MM.1S (cell line): ENCODE results near the gene MAGI2.

Experiments used
- DNase-seq: peaks from one replicate; pipeline ENCODE4 v3.0.0-alpha.2; 2015
- H2AFZ ChIP-seq: fragments of 300-600 bp; sonication (generic); 2 replicates; pipeline ENCODE4 v1.6.0; 2016; ENCODE audit warnings: antibody characterized with exemption, low read length
- H3F3A ChIP-seq: fragments of 300-600 bp; sonication (generic); 2 replicates; pipeline ENCODE4 v1.6.1; 2016; ENCODE audit warnings: mild to moderate bottlenecking, antibody characterized with exemption, low read length, moderate library complexity, mixed read lengths; ENCODE audit not compliant: insufficient read depth
- H3K27ac ChIP-seq: fragments of 300-600 bp; sonication (generic); 2 replicates; pipeline ENCODE4 v1.5.1; 2016; ENCODE audit warnings: mild to moderate bottlenecking, low read length
- H3K27me3 ChIP-seq: fragments of 300-600 bp; sonication (generic); replicated peaks from 2 replicates; pipeline ENCODE4 v1.6.0; 2016; ENCODE audit warnings: low read length; ENCODE audit not compliant: insufficient read depth
- H3K36me3 ChIP-seq: fragments of 300-600 bp; sonication (generic); replicated peaks from 2 replicates; pipeline ENCODE4 v1.6.1; 2016; ENCODE audit warnings: mild to moderate bottlenecking, low read length, mixed read lengths; ENCODE audit not compliant: insufficient read depth
- H3K4me1 ChIP-seq: fragments of 300-600 bp; sonication (generic); 2 replicates; pipeline ENCODE4 v1.6.1; 2016; ENCODE audit warnings: low read length, mixed read lengths
- H3K4me2 ChIP-seq: fragments of 300-600 bp; sonication (generic); 2 replicates; pipeline ENCODE4 v1.6.0; 2016; ENCODE audit warnings: low read depth, low read length
- H3K4me3 ChIP-seq: fragments of 300-600 bp; sonication (generic); 2 replicates; pipeline ENCODE4 v1.5.1; 2016; ENCODE audit warnings: low read length, mixed read lengths
- H3K79me2 ChIP-seq: fragments of 300-600 bp; sonication (generic); 2 replicates; pipeline ENCODE4 v1.6.1; 2016; ENCODE audit warnings: mixed run types, low read length, mixed read lengths
- H3K9ac ChIP-seq: fragments of 300-600 bp; sonication (generic); 2 replicates; pipeline ENCODE4 v1.6.1; 2016; ENCODE audit warnings: low read length, mixed read lengths
- H3K9me2 ChIP-seq: fragments of 300-600 bp; sonication (generic); replicated peaks from 2 replicates; pipeline ENCODE4 v1.6.1; 2016; ENCODE audit warnings: mild to moderate bottlenecking, low read length, mixed read lengths; ENCODE audit not compliant: insufficient read depth
- H3K9me3 ChIP-seq: fragments of 300-600 bp; sonication (generic); replicated peaks from 2 replicates; pipeline ENCODE4 v1.6.1; 2016; ENCODE audit warnings: mild to moderate bottlenecking, low read length, mixed read lengths; ENCODE audit not compliant: insufficient read depth
- H4K20me1 ChIP-seq: fragments of 300-600 bp; sonication (generic); 2 replicates; pipeline ENCODE4 v1.6.1; 2016; ENCODE audit warnings: mild to moderate bottlenecking, low read length, moderate library complexity, mixed read lengths; ENCODE audit not compliant: insufficient read depth
- CTCF ChIP-seq: fragments of 300-600 bp; sonication (generic); IDR thresholded peaks from 2 replicates; pipeline ENCODE4 v1.5.1; 2016; ENCODE audit warnings: antibody characterized with exemption, low read length, mixed read lengths
- EZH2 ChIP-seq: fragments of 300-600 bp; sonication (generic); optimal IDR thresholded peaks from 2 replicates; pipeline ENCODE3; 2017; ENCODE audit warnings: low read depth, mild to moderate bottlenecking, antibody characterized with exemption, low read length, mixed read lengths
- EZH2phosphoT487 ChIP-seq: fragments of 300-600 bp; sonication (generic); IDR thresholded peaks from 2 replicates; pipeline ENCODE4 v1.6.1; 2018; ENCODE audit warnings: antibody characterized with exemption, low read length

The MAGI2 gene

GRCh38 chr7:78279457-78279856 is 1174.0 kb downstream of the MAGI2 start:
- no peaks in the 10 kb centered on the region for H3K79me2 ChIP-seq
- no peak overlapping the region for H3K27ac ChIP-seq
- H3K9me3 ChIP-seq: no peaks in the 10 kb centered on the region
- no peak for DNase-seq
- no peak for TF ChIP-seq CTCF
- TF ChIP-seq EZH2: no peak
- no peak for TF ChIP-seq EZH2phosphoT487
- H3K4me3 ChIP-seq: no peak overlapping the region
- H3K4me1 ChIP-seq: no peaks in the 10 kb centered on the region
- H3F3A ChIP-seq: no peaks in the 10 kb centered on the region
- no peaks in the 10 kb centered on the region for H3K9me2 ChIP-seq
- H3K36me3 ChIP-seq: no peaks in the 10 kb centered on the region
- H3K9ac ChIP-seq: no peak overlapping the region
- H4K20me1 ChIP-seq: no peaks in the 10 kb centered on the region
- no peak overlapping the region for H3K4me2 ChIP-seq
- no peaks in the 10 kb centered on the region for H3K27me3 ChIP-seq
- no peak overlapping the region for H2AFZ ChIP-seq

- no peak for DNase-seq
- H3K4me3 ChIP-seq: no peak overlapping the region
- no peaks in the 10 kb centered on the region for H3K36me3 ChIP-seq
- no peaks in the 10 kb centered on the region for H3K9me3 ChIP-seq
- H4K20me1 ChIP-seq: no peaks in the 10 kb centered on the region
- no peaks in the 10 kb centered on the region for H3K79me2 ChIP-seq
- no peaks in the 10 kb centered on the region for H3K9me2 ChIP-seq
- H2AFZ ChIP-seq: no peak overlapping the region
- H3K27ac ChIP-seq: no peak overlapping the region
- TF ChIP-seq EZH2phosphoT487 (no peak), EZH2 (no peak), CTCF (no peak)
- H3K9ac ChIP-seq: no peak overlapping the region
- H3K27me3 ChIP-seq: no peaks in the 10 kb centered on the region
- H3K4me1 ChIP-seq: no peaks in the 10 kb centered on the region
- no peaks in the 10 kb centered on the region for H3F3A ChIP-seq
- H3K4me2 ChIP-seq: no peak overlapping the region
Measured at GRCh38 chr7:78279032-78279431, 1174.4 kb downstream of the MAGI2 start.

GRCh38 chr7:78267141-78267540 is 1186.3 kb downstream of the MAGI2 start:
- H3F3A ChIP-seq: peaks cover 20% of the 10 kb centered on the region
- no peaks in the 10 kb centered on the region for H3K79me2 ChIP-seq
- H3K4me1 ChIP-seq: peaks cover 29% of the 10 kb centered on the region
- no peak overlapping the region for H3K4me2 ChIP-seq
- no peak overlapping the region for H3K9ac ChIP-seq
- H3K27me3 ChIP-seq: no peaks in the 10 kb centered on the region
- no peaks in the 10 kb centered on the region for H3K9me2 ChIP-seq
- TF ChIP-seq CTCF (no peak), EZH2phosphoT487 (no peak), EZH2 (no peak)
- H3K4me3 ChIP-seq: no peak overlapping the region
- no peaks in the 10 kb centered on the region for H4K20me1 ChIP-seq
- no peaks in the 10 kb centered on the region for H3K36me3 ChIP-seq
- H3K9me3 ChIP-seq: no peaks in the 10 kb centered on the region
- H3K27ac ChIP-seq: no peak overlapping the region
- H2AFZ ChIP-seq: no peak overlapping the region
- no peak for DNase-seq

DNA sequence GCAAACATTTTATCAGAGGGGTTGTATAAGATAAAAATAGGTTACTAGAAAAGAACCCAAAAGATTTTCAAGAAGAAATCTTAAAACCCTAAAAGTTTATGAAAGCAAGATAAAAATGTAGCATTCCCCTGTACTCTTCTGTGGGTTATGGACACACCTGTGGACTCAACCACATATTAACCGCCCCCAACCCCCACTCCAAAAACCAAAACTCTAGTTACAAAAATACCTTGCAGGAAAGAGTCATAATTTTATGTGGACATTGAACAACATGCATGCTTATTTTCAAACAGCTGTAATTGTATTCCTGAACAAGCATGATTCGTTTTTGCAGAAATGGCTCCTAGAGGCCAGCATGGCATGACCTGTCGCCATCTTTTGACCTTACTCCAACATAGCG is 1188.0 kb downstream of the MAGI2 start:
- peak overlapping the region; percentile 33; the same call in 1 of the 2 replicates for H3K9ac ChIP-seq
- H2AFZ ChIP-seq: peak overlapping the region; percentile 37
- no peaks in the 10 kb centered on the region for H4K20me1 ChIP-seq
- H3K79me2 ChIP-seq: no peaks in the 10 kb centered on the region
- DNase-seq: peak; percentile 73
- peaks cover 20% of the 10 kb centered on the region for H3F3A ChIP-seq
- H3K36me3 ChIP-seq: no peaks in the 10 kb centered on the region
- H3K9me2 ChIP-seq: no peaks in the 10 kb centered on the region
- H3K4me1 ChIP-seq: peaks cover 29% of the 10 kb centered on the region
- peak overlapping the region; percentile 79 for H3K27ac ChIP-seq
- H3K27me3 ChIP-seq: no peaks in the 10 kb centered on the region
- TF ChIP-seq EZH2phosphoT487: no peak
- TF ChIP-seq CTCF: no peak
- TF ChIP-seq EZH2: no peak
- H3K4me2 ChIP-seq: peak overlapping the region; percentile 76
- peak overlapping the region; percentile 37 for H3K4me3 ChIP-seq
- H3K9me3 ChIP-seq: no peaks in the 10 kb centered on the region
